GM18511 (cell line): Measurements from ENCODE around the gene OR7G2.
"Not testable (repeated sequence)": the region's sequence is repeated elsewhere in the genome, so short reads cannot be mapped to it uniquely, and the experiment has no call there.

Experiments
- ATAC-seq: cut with Tn5 transposase; IDR thresholded peaks from one replicate; pipeline ENCODE4 v1.9.1; 2021; ENCODE audit warnings: mild to moderate bottlenecking, moderate library complexity; ENCODE audit not compliant: unreplicated experiment

The OR7G2 gene

GRCh38 chr19:9075064-9075949 lies 32.0 kb downstream of the OR7G2 start:
- no peak for ATAC-seq

- ATAC-seq, result no peak
Observed at GRCh38 chr19:9073806-9074205, 33.5 kb downstream of the OR7G2 start.

DNA sequence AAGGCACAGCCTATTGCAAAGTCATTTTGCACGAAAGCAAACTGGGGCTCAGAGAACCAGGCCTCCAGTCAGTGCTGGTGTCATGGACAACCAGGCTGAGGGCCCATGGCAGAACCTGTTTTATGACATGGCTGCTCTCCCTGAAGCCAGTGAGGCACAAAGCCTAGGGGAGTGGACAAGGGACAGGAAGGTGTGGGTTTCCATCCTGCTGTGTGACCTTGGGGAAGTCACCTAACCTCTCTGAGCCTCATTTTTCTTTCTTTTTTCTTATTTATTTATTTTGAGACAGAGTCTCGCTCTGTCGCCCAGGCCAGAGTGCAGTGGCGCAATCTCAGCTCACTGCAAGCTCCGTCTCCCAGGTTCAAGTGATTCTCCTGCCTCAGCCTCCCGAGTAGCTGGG lies 35.6 kb downstream of the OR7G2 start:
- ATAC-seq, result not testable (repeated sequence)

DNA sequence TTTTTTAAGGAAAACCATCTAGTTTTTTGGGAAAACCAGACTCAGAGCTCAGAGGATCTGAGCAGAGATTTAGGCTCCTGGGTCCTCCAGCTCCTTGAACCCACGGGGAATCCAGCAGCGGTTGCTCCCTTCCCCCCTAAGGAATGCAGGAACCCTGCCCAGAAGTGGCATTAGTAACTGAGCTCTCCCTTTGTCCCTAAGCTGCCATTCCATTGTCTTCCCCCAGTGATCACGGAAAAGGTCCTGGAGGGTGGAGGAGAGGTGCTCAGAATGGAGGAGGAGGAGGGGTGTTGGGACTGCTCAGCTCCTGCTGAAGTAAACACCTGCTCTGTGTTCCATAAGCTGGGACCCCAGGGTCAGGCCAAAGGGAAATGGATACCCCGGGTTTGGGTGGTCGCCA lies 37.2 kb downstream of the OR7G2 start:
- ATAC-seq, result no peak

GRCh38 chr19:9065457-9066014 lies 41.7 kb downstream of the OR7G2 start:
- ATAC-seq, result no peak

GRCh38 chr19:9061879-9062278 lies 45.4 kb downstream of the OR7G2 start:
- ATAC-seq, result no peak

GRCh38 chr19:9060564-9061340 lies 46.5 kb downstream of the OR7G2 start:
- ATAC-seq, result no peak

GRCh38 chr19:9058905-9059667 lies 48.2 kb downstream of the OR7G2 start:
- no peak for ATAC-seq

GRCh38 chr19:9057505-9058258 lies 49.6 kb downstream of the OR7G2 start:
- ATAC-seq, result no peak

DNA sequence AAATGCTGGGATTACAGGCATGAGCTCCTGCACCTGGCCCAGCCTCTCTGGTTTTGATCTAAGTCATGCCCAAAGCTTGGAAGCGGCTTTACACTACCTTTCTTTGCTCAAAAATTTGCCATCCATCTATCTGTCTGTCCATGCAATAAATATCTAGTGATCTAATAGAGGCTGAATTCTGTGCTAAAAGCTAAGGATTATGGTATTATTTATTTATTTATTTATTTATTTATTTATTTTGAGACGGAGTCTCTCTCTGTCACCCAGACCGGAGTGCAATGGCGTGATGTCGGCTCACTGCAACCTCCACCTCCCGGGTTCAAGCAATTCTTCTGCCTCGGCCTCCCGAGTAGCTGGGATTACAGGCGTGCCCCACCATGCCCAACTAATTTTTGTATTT lies 51.1 kb downstream of the OR7G2 start:
- ATAC-seq, result not testable (repeated sequence)

GRCh38 chr19:9054765-9055164 lies 52.5 kb downstream of the OR7G2 start:
- ATAC-seq, result no peak

DNA sequence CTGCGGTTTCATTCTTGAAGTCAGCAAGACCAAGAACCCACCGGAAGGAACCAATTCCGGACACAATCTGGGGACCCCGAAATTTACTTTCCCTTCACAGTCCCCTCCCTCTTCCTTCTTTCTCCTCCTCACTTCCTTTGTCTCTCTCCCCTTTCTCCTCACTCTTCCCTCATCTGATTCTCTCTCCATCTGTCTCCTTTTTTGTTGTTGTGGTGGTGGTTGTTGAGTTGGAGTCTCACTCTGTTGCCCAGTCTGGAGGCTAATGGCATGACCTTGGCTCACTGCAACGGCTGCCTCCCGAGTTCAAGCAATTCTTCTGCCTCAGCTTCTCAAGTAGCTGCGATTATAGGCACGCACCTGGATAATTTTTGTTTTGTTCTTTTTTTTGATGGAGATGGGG lies 53.1 kb downstream of the OR7G2 start:
- no peak for ATAC-seq

DNA sequence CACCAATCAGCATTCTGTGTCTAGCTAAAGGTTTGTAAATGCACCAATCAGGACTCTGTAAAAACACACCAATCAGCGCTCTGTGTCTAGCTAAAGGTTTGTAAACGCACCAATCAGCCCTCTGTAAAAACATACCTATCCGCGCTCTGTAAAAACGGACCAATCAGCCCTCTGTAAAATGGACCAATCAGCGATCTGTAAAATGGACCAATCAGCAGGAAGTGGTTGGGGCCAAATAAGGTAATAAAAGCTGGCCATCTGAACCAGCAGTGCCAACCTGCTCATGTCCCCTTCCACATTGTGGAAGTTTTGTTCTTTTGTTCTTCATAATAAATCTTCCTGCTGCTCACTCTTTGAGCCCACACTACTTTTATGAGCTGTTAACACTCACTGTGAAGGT lies 53.6 kb downstream of the OR7G2 start:
- ATAC-seq, result not testable (repeated sequence)

DNA sequence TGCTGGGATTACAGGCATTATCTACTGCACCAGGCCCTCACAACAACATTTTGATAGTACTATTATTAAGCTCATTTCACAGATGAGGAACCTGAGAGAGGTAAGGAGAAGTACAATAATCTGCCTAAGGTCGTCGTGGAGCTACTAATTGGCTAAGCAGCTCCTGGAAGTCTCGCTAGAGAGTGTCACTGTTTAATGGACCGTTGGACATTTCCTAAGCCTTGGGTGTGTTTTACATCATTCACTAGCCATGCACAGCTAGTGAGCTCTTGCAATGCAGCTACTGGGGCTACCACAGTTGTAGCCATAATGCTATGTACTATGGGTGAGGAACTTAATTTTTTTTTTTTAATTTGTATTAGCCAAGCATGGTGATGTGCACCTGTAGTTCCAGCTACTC lies 54.4 kb downstream of the OR7G2 start:
- ATAC-seq, result no peak
